ENCODE data around the gene C3orf33. TPM values are rescaled to one million over a fixed set of nuclear protein-coding genes. Genes with fewer than 3 reads are reported as not detected.
A peak's percentile ranks its signal among the peaks of the same experiment; 100 is the strongest.

Gene C3orf33
- total and polyA plus RNA-seq, 9 of the 15 experiments (the other 6 are each of a cell fraction or from before 2014, with no cell fraction given) = 4.1 to 10.2 (median 6.0) TPM

DNA sequence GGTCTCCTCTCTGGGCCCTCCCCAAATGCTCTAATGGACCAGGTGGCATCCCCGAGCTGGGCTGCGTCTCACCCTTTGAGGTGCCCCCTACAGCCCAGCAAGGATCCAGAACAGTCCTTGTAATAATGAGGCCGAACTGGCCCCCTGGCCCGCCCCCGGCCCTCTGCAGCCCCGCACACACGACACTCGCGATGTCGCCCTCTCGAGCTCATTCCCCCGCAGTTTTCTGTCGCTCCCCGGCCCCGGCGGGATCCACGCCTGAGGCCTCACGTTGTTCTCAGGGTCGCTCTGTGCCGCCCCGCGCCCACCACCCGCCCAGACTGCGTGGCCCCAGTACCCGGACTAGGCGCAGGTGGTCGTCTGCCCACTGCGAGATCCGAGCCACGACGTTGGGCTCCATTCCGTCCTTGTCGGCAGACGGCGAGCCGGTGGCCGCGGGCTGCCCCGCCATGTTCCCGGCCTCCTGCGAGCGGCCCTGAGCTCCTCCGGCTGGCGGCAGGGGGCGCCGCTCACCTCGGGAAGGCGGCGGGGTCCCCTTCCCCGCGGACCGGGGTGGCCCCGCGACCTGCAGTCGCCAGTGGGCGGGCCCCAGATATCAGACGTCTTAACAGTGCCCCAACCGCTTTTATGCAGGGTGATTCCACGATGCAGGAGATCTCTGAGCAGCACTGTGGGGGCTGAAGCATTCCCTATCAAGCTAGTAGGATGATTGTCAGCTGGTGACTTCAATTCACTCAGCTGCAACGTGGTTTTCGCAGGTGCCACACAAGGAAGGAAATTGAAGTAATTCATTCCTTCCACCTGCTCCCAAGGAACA lies at the start of gene C3orf33 (continued):
- TF ChIP-seq, protein P1, sequence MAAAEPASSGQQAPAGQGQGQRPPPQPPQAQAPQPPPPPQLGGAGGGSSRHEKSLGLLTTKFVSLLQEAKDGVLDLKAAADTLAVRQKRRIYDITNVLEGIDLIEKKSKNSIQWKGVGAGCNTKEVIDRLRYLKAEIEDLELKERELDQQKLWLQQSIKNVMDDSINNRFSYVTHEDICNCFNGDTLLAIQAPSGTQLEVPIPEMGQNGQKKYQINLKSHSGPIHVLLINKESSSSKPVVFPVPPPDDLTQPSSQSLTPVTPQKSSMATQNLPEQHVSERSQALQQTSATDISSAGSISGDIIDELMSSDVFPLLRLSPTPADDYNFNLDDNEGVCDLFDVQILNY (CRISPR knock-in tag; IDR thresholded peaks at IDR 0.05) = 0 out of 2 replicates have a peak, but pooled peaks have one; percentile 48
- no peak for TF ChIP-seq COPS2 (conservative IDR thresholded peaks at IDR 0.05)
- TF ChIP-seq TCF3 (CRISPR knock-in tag; IDR thresholded peaks at IDR 0.05) = no peak
- TF ChIP-seq, protein P2, sequence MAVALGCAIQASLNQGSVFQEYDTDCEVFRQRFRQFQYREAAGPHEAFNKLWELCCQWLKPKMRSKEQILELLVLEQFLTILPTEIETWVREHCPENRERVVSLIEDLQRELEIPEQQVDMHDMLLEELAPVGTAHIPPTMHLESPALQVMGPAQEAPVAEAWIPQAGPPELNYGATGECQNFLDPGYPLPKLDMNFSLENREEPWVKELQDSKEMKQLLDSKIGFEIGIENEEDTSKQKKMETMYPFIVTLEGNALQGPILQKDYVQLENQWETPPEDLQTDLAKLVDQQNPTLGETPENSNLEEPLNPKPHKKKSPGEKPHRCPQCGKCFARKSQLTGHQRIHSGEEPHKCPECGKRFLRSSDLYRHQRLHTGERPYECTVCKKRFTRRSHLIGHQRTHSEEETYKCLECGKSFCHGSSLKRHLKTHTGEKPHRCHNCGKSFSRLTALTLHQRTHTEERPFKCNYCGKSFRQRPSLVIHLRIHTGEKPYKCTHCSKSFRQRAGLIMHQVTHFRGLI (CRISPR knock-in tag; IDR thresholded peaks at IDR 0.05) = no peak
- TF ChIP-seq ZNF445 (CRISPR knock-in tag; IDR thresholded peaks at IDR 0.05; ENCODE audit: low read depth) = no peak
- TF ChIP-seq, protein P3, sequence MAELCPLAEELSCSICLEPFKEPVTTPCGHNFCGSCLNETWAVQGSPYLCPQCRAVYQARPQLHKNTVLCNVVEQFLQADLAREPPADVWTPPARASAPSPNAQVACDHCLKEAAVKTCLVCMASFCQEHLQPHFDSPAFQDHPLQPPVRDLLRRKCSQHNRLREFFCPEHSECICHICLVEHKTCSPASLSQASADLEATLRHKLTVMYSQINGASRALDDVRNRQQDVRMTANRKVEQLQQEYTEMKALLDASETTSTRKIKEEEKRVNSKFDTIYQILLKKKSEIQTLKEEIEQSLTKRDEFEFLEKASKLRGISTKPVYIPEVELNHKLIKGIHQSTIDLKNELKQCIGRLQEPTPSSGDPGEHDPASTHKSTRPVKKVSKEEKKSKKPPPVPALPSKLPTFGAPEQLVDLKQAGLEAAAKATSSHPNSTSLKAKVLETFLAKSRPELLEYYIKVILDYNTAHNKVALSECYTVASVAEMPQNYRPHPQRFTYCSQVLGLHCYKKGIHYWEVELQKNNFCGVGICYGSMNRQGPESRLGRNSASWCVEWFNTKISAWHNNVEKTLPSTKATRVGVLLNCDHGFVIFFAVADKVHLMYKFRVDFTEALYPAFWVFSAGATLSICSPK (IDR thresholded peaks at IDR 0.05; ENCODE audit: borderline replicate concordance) = no peak
- TF ChIP-seq TCF7L2 (IDR thresholded peaks at IDR 0.05; ENCODE audit: low read depth, low read length) = no peak
- TF ChIP-seq CBX5 (IDR thresholded peaks at IDR 0.05; ENCODE audit: borderline replicate concordance, low read depth) = no peak
- TF ChIP-seq EP400 (IDR thresholded peaks at IDR 0.05) = peak; percentile 80
- TF ChIP-seq, protein P4, sequence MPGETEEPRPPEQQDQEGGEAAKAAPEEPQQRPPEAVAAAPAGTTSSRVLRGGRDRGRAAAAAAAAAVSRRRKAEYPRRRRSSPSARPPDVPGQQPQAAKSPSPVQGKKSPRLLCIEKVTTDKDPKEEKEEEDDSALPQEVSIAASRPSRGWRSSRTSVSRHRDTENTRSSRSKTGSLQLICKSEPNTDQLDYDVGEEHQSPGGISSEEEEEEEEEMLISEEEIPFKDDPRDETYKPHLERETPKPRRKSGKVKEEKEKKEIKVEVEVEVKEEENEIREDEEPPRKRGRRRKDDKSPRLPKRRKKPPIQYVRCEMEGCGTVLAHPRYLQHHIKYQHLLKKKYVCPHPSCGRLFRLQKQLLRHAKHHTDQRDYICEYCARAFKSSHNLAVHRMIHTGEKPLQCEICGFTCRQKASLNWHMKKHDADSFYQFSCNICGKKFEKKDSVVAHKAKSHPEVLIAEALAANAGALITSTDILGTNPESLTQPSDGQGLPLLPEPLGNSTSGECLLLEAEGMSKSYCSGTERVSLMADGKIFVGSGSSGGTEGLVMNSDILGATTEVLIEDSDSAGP (CRISPR knock-in tag; IDR thresholded peaks at IDR 0.05) = no peak
- TF ChIP-seq, protein P5, sequence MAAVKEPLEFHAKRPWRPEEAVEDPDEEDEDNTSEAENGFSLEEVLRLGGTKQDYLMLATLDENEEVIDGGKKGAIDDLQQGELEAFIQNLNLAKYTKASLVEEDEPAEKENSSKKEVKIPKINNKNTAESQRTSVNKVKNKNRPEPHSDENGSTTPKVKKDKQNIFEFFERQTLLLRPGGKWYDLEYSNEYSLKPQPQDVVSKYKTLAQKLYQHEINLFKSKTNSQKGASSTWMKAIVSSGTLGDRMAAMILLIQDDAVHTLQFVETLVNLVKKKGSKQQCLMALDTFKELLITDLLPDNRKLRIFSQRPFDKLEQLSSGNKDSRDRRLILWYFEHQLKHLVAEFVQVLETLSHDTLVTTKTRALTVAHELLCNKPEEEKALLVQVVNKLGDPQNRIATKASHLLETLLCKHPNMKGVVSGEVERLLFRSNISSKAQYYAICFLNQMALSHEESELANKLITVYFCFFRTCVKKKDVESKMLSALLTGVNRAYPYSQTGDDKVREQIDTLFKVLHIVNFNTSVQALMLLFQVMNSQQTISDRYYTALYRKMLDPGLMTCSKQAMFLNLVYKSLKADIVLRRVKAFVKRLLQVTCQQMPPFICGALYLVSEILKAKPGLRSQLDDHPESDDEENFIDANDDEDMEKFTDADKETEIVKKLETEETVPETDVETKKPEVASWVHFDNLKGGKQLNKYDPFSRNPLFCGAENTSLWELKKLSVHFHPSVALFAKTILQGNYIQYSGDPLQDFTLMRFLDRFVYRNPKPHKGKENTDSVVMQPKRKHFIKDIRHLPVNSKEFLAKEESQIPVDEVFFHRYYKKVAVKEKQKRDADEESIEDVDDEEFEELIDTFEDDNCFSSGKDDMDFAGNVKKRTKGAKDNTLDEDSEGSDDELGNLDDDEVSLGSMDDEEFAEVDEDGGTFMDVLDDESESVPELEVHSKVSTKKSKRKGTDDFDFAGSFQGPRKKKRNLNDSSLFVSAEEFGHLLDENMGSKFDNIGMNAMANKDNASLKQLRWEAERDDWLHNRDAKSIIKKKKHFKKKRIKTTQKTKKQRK (IDR thresholded peaks at IDR 0.05; ENCODE audit: borderline replicate concordance, low read depth, low read length) = no peak
- no peak for TF ChIP-seq ZNF146 (CRISPR knock-in tag; IDR thresholded peaks at IDR 0.05; ENCODE audit: unreplicated experiment)
- no peak for TF ChIP-seq RUNX1 (IDR thresholded peaks at IDR 0.05; ENCODE audit: low read depth)
- TF ChIP-seq KAT8 (IDR thresholded peaks at IDR 0.05; ENCODE audit: low read depth) = no peak
- TF ChIP-seq POLR2AphosphoS2 (IDR thresholded peaks at IDR 0.05; ENCODE audit: low read length) = no peak
- TF ChIP-seq, protein P6, sequence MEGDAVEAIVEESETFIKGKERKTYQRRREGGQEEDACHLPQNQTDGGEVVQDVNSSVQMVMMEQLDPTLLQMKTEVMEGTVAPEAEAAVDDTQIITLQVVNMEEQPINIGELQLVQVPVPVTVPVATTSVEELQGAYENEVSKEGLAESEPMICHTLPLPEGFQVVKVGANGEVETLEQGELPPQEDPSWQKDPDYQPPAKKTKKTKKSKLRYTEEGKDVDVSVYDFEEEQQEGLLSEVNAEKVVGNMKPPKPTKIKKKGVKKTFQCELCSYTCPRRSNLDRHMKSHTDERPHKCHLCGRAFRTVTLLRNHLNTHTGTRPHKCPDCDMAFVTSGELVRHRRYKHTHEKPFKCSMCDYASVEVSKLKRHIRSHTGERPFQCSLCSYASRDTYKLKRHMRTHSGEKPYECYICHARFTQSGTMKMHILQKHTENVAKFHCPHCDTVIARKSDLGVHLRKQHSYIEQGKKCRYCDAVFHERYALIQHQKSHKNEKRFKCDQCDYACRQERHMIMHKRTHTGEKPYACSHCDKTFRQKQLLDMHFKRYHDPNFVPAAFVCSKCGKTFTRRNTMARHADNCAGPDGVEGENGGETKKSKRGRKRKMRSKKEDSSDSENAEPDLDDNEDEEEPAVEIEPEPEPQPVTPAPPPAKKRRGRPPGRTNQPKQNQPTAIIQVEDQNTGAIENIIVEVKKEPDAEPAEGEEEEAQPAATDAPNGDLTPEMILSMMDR (IDR thresholded peaks at IDR 0.05 in 2 of 3, conservative IDR thresholded peaks at IDR 0.05 in 1 of 3; ENCODE audit: insufficient read depth in 2 of 3, low read depth in 1 of 3, low read length in 3 of 3) = peak; percentile 90 to 92 (median 91)
